Sigmoid colon (tissue), 4 donors: ENCODE data around the gene PRDX2.

Experiments
- CTCF ChIP-seq, 4 experiments: fragments of 450-650 bp in 3 of 4; fragments of 200-600 bp in 1 of 4; IDR thresholded peaks; one replicate each; pipeline ENCODE4 v1.5.1; 2016 to 2019; ENCODE audit warnings: antibody characterized with exemption in 4 of 4, mild to moderate bottlenecking in 3 of 4, moderate library complexity in 2 of 4
- POLR2A ChIP-seq, 2 donors: fragments of 450-650 bp; IDR thresholded peaks; one replicate each; pipeline ENCODE4 v1.6.1; 2016; ENCODE audit warnings: antibody characterized with exemption in 2 of 2, mild to moderate bottlenecking in 2 of 2, moderate library complexity in 2 of 2
- POLR2AphosphoS5 ChIP-seq, 4 donors: sonication (generic); formaldehyde crosslinking; IDR thresholded peaks; one replicate each; pipeline ENCODE4 v1.6.1; 2017; ENCODE audit warnings: antibody characterized with exemption in 4 of 4

DNA sequence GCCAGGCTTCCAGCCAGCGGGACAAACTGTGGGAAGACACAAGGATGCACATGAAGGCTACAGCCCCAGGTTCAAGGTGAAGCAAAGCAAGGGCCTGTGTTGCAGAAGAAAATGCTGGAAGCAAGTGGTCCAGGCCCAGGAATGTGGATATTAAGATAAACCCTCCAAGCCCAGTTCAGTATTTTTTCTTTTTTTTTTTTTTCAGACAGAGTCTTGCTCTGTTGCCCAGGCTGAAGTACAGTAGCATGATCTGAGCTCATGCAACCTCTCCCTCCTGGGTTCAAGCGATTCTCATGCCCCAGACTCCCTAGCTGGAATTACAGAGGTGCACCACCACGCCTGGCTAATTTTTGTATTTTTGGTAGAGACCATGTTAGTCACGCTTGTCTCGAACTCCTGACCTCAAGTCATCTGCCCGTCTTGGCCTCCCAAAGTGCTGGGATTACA lies 4.4 kb downstream of the PRDX2 start:
- TF ChIP-seq POLR2A (IDR thresholded peaks at IDR 0.05) (no peak), CTCF (IDR thresholded peaks at IDR 0.05) (no peak), POLR2AphosphoS5 (IDR thresholded peaks at IDR 0.05) (no peak)
